Osteocyte (in vitro differentiated cells): Measurements from ENCODE around the gene GAGE12E. TPM values are rescaled to one million over a fixed set of nuclear protein-coding genes. Genes with fewer than 3 reads are reported as not detected.

ENCODE experiments used
- total RNA-seq: library from RNA; stranded (reverse); gene quantifications from 2 replicates; pipeline ENCODE4 v1.2.1, GENCODE V29; 2021

GAGE12E gene
- total RNA-seq, 1 donor from 2014 or later = not detected

Other genes starting within 250 kb of the GAGE12E start
- not detected in 2 replicates for gene GAGE10, start 247.6 kb upstream of the GAGE12E start, total RNA-seq
- not detected in 2 replicates for gene GAGE12J, start 229.3 kb upstream of the GAGE12E start, total RNA-seq
- not detected in 2 replicates for gene GAGE13, start 219.7 kb upstream of the GAGE12E start, total RNA-seq
- not detected in 2 replicates for gene GAGE12C, start 19.1 kb upstream of the GAGE12E start, total RNA-seq
- gene GAGE12D, start 9.6 kb upstream of the GAGE12E start, total RNA-seq = not detected in 2 replicates
- gene GAGE12F, start 9.6 kb downstream of the GAGE12E start, total RNA-seq = not detected in 2 replicates
- not detected in 2 replicates for gene GAGE12G, start 19.1 kb downstream of the GAGE12E start, total RNA-seq
- gene GAGE12H, start 28.7 kb downstream of the GAGE12E start, total RNA-seq = not detected in 2 replicates
- not detected in 2 replicates for gene GAGE2A, start 38.2 kb downstream of the GAGE12E start, total RNA-seq
- not detected in 2 replicates for gene GAGE1, start 47.7 kb downstream of the GAGE12E start, total RNA-seq
- gene PAGE1, start 144.7 kb downstream of the GAGE12E start, total RNA-seq = not detected in 2 replicates